HepG2 (cell line): ENCODE data around the gene OR2J1. TPM values are rescaled to one million over a fixed set of nuclear protein-coding genes. Genes with fewer than 3 reads are reported as not detected.

Experiments
- CEBPB ChIP-seq: IDR thresholded peaks from 2 replicates; pipeline ENCODE4 v1.6.1; 2011; ENCODE audit warnings: low read depth, low read length, improper control_type of control experiment, borderline replicate concordance
- EZH2 ChIP-seq: conservative IDR thresholded peaks from 2 replicates; pipeline ENCODE4 v1.6.1; 2012; ENCODE audit warnings: mild to moderate bottlenecking, low read depth, low read length, moderate library complexity
- THAP9 ChIP-seq: sonication (generic); formaldehyde crosslinking; IDR thresholded peaks from 2 replicates; pipeline ENCODE4; 2020; ENCODE audit warnings: missing genetic modification reagents, mild to moderate bottlenecking, borderline replicate concordance
- UBTF ChIP-seq: sonication (generic); formaldehyde crosslinking; IDR thresholded peaks from 2 replicates; pipeline ENCODE4 v1.4.0; 2020; ENCODE audit warnings: mild to moderate bottlenecking, missing genetic modification reagents
- ZNF468 ChIP-seq: sonication (generic); formaldehyde crosslinking; IDR thresholded peaks from 2 replicates; pipeline ENCODE4 v1.8.0; 2022; ENCODE audit warnings: mild to moderate bottlenecking, moderate library complexity, missing genetic modification reagents
- polyA plus RNA-seq, 8 experiments: library from polyadenylated mRNA; depleted of rRNA in 3 of 8; stranded (reverse) in 7 of 8; unstranded in 1 of 8; fragments of >200 nt; fragmentation: Illumina TruSeq in 4 of 8; extraction: Trizol in 4 of 8; gene quantifications; 2 replicates each; pipeline versions ENCODE4 v1.2.1 to v1.2.3, GENCODE V29; 2011 to 2016; ENCODE audit warnings: low read depth in 4 of 8, missing spikeins in 1 of 8, mixed read lengths in 1 of 8; ENCODE audit not compliant: insufficient read depth in 1 of 8
- total RNA-seq, 5 experiments: library from RNA; depleted of rRNA; stranded (reverse); fragments of >200 nt; fragmentation: Illumina TruSeq; extraction: Trizol; gene quantifications; 2 replicates each; pipeline ENCODE4 v1.2.3, GENCODE V29; 2016; ENCODE audit warnings: low read depth in 1 of 5
- TF ChIP-seq, protein P1 (sequence below): sonication (generic); formaldehyde crosslinking; IDR thresholded peaks from 2 replicates; pipeline ENCODE4 v1.5.0; 2020; ENCODE audit warnings: missing genetic modification reagents
- TF ChIP-seq, protein P2 (sequence below): sonication (generic); formaldehyde crosslinking; IDR thresholded peaks from 2 replicates; pipeline ENCODE4 v1.9.0; 2022; ENCODE audit warnings: low read depth, missing genetic modification reagents
- TF ChIP-seq, protein P3 (sequence below): sonication (generic); formaldehyde crosslinking; conservative IDR thresholded peaks from 2 replicates; pipeline ENCODE4 v1.8.1; 2023; ENCODE audit warnings: missing genetic modification reagents

The OR2J1 gene
- total and polyA plus RNA-seq, 2 of the 13 experiments (the other 11 are each of a cell fraction or from before 2014, with no cell fraction given), result 0.07 TPM; not detected in 1

DNA sequence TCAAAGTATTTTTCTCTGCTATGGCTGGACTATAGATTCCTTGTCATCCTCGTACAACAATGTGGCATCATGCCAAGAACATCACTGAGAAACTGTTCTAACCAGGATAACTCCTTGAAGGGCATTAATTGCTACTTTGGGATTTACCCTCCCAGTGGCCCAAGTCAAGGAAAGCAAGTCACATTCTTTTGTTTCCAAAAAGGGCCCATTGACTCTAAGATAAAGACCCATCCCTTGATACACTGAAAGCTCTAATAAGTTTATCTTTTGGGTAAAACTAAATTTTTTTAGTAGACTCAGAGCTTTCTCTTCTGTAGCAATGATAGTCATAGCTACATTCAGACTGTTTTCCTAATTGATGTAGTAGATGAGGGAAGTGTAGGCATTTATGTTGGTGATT is 8.5 kb downstream of the OR2J1 start, which contains the start of gene OR2J3 (continued):
- TF ChIP-seq, protein P1, sequence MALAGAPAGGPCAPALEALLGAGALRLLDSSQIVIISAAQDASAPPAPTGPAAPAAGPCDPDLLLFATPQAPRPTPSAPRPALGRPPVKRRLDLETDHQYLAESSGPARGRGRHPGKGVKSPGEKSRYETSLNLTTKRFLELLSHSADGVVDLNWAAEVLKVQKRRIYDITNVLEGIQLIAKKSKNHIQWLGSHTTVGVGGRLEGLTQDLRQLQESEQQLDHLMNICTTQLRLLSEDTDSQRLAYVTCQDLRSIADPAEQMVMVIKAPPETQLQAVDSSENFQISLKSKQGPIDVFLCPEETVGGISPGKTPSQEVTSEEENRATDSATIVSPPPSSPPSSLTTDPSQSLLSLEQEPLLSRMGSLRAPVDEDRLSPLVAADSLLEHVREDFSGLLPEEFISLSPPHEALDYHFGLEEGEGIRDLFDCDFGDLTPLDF (CRISPR knock-in tag), result no peak
- TF ChIP-seq ZNF468 (CRISPR knock-in tag), result no peak
- TF ChIP-seq, protein P2, sequence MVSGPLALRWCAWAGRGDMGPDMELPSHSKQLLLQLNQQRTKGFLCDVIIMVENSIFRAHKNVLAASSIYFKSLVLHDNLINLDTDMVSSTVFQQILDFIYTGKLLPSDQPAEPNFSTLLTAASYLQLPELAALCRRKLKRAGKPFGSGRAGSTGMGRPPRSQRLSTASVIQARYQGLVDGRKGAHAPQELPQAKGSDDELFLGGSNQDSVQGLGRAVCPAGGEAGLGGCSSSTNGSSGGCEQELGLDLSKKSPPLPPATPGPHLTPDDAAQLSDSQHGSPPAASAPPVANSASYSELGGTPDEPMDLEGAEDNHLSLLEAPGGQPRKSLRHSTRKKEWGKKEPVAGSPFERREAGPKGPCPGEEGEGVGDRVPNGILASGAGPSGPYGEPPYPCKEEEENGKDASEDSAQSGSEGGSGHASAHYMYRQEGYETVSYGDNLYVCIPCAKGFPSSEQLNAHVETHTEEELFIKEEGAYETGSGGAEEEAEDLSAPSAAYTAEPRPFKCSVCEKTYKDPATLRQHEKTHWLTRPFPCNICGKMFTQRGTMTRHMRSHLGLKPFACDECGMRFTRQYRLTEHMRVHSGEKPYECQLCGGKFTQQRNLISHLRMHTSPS (CRISPR knock-in tag), result no peak
- TF ChIP-seq UBTF (CRISPR knock-in tag), result no peak
- TF ChIP-seq, protein P3, sequence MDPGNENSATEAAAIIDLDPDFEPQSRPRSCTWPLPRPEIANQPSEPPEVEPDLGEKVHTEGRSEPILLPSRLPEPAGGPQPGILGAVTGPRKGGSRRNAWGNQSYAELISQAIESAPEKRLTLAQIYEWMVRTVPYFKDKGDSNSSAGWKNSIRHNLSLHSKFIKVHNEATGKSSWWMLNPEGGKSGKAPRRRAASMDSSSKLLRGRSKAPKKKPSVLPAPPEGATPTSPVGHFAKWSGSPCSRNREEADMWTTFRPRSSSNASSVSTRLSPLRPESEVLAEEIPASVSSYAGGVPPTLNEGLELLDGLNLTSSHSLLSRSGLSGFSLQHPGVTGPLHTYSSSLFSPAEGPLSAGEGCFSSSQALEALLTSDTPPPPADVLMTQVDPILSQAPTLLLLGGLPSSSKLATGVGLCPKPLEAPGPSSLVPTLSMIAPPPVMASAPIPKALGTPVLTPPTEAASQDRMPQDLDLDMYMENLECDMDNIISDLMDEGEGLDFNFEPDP (CRISPR knock-in tag), result no peak
- no peak for TF ChIP-seq CEBPB
- no peak for TF ChIP-seq THAP9 (CRISPR knock-in tag)
- no peak for TF ChIP-seq EZH2
